Peyer's patch (tissue), 4 donors: ENCODE data around the gene RET. TPM values are rescaled to one million over a fixed set of nuclear protein-coding genes. Genes with fewer than 3 reads are reported as not detected.

Source experiments
- DNase-seq, 3 donors: peaks; one replicate each; pipeline ENCODE4 v3.0.0-alpha.2; 2017 to 2019
- H3K27ac ChIP-seq, 4 donors: fragments of 200-600 bp; sonication (generic); one replicate each; pipeline ENCODE4 v1.5.1; 2016 to 2019
- H3K27me3 ChIP-seq, 2 donors: fragments of 200-600 bp; sonication (generic); one replicate each; pipeline ENCODE4 v1.5.1; 2019
- H3K36me3 ChIP-seq, 3 donors: fragments of 200-600 bp; sonication (generic); one replicate each; pipeline ENCODE4 v1.5.1; 2016 to 2019
- H3K4me1 ChIP-seq, 4 donors: fragments of 200-600 bp; sonication (generic); one replicate each; pipeline ENCODE4 v1.5.1; 2016 to 2019
- H3K4me3 ChIP-seq, 4 donors: fragments of 200-600 bp; sonication (generic); 1 replicate in 3 of 4; 2 replicates in 1 of 4; pipeline ENCODE4 v1.5.1; 2016 to 2019; ENCODE audit warnings: mild to moderate bottlenecking in 1 of 4
- H3K9me3 ChIP-seq, 4 donors: fragments of 200-600 bp; sonication (generic); one replicate each; pipeline ENCODE4 v1.5.1; 2016 to 2019; ENCODE audit warnings: mild to moderate bottlenecking in 1 of 4
- POLR2A ChIP-seq, 2 donors: fragments of 450-650 bp; IDR thresholded peaks; one replicate each; pipeline ENCODE4 v1.5.1; 2017; ENCODE audit warnings: antibody characterized with exemption in 2 of 2, mild to moderate bottlenecking in 2 of 2, moderate library complexity in 2 of 2
- total RNA-seq, 4 donors: library from RNA; depleted of rRNA; stranded (reverse); fragments of >200 nt; gene quantifications; one replicate each; pipeline ENCODE4 v1.1.0, GENCODE V29; 2016
- TF ChIP-seq, protein P1 (sequence below), 6 experiments: fragments of 450-650 bp in 4 of 6; fragments of 200-600 bp in 2 of 6; sonication (generic) in 1 of 6; IDR thresholded peaks; one replicate each; pipeline ENCODE4 v1.5.1; 2017 to 2019; ENCODE audit warnings: antibody characterized with exemption in 6 of 6, mild to moderate bottlenecking in 3 of 6, moderate library complexity in 1 of 6

Gene RET
- total RNA-seq, 4 donors from 2014 or later = 1.2 to 5.8 (median 1.7) TPM

- Histone ChIP-seq H3K27ac (peak overlapping the region; percentile 91 to 97 (median 94)), H3K4me3 (peak overlapping the region; percentile 71 to 90 (median 85)), H3K9me3 (no peaks in the 10 kb centered on the region), H3K4me1 (peaks cover 0 to 20% (median 2%) of the 10 kb centered on the region in 4 donors), H3K36me3 (no peaks in the 10 kb centered on the region), H3K27me3 (no peaks in the 10 kb centered on the region)
- TF ChIP-seq, protein P1, sequence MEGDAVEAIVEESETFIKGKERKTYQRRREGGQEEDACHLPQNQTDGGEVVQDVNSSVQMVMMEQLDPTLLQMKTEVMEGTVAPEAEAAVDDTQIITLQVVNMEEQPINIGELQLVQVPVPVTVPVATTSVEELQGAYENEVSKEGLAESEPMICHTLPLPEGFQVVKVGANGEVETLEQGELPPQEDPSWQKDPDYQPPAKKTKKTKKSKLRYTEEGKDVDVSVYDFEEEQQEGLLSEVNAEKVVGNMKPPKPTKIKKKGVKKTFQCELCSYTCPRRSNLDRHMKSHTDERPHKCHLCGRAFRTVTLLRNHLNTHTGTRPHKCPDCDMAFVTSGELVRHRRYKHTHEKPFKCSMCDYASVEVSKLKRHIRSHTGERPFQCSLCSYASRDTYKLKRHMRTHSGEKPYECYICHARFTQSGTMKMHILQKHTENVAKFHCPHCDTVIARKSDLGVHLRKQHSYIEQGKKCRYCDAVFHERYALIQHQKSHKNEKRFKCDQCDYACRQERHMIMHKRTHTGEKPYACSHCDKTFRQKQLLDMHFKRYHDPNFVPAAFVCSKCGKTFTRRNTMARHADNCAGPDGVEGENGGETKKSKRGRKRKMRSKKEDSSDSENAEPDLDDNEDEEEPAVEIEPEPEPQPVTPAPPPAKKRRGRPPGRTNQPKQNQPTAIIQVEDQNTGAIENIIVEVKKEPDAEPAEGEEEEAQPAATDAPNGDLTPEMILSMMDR (IDR thresholded peaks at IDR 0.05) = no peak
- no peak for TF ChIP-seq POLR2A (IDR thresholded peaks at IDR 0.05)
- DNase-seq = no peak
Observed at GRCh38 chr10:43136995-43137716, 60.3 kb downstream of the RET start.

DNA sequence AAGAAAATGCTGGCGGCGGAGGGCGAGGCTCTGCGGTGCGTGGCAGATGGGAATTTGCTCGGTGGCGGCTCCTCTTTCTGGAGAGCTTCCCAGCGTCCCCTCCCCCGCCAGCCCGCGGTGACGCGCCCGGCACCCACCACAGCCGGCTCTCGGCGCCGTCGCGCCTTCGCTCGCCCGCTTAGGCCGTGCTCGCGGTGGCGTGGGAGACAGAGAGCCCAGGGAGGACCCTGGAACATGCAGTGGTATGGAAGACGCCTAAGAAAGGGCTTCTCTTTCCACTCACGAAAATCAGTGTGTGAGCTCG, 60.8 kb downstream of the RET start:
- H3K27me3 ChIP-seq = no peaks in the 10 kb centered on the region
- peaks cover 0 to 20% (median 2%) of the 10 kb centered on the region in 4 donors for H3K4me1 ChIP-seq
- H3K9me3 ChIP-seq = no peaks in the 10 kb centered on the region
- peak overlapping the region; percentile 91 to 97 (median 94) for H3K27ac ChIP-seq
- TF ChIP-seq, protein P1 (IDR thresholded peaks at IDR 0.05) = no peak
- no peak for TF ChIP-seq POLR2A (IDR thresholded peaks at IDR 0.05)
- no peaks in the 10 kb centered on the region for H3K36me3 ChIP-seq
- peak overlapping the region; percentile 71 to 90 (median 85) for H3K4me3 ChIP-seq
- DNase-seq = peak in 2 of 3 donors; percentile 33 to 62

- Histone ChIP-seq H3K4me3 (peak within 1 kb of the TSS; percentile 71 to 90 (median 85)), H3K27me3 (no peaks in the 10 kb centered on the region), H3K27ac (peak within 1 kb of the TSS; percentile 91 to 97 (median 94)), H3K4me1 (peaks cover 0 to 20% (median 2%) of the 10 kb centered on the region in 4 donors), H3K36me3 (no peaks in the 10 kb centered on the region), H3K9me3 (no peaks in the 10 kb centered on the region)
- TF ChIP-seq, protein P1 (IDR thresholded peaks at IDR 0.05) = no peak
- peak; percentile 34 to 83 for TF ChIP-seq POLR2A (IDR thresholded peaks at IDR 0.05)
- peak; percentile 83 to 95 (median 87) for DNase-seq
Observed at GRCh38 chr10:43138021-43138756, 61.3 kb downstream of the RET start, which contains the start of gene CSGALNACT2. TSS of gene CSGALNACT2 (plus strand) at chr10:43138445. CDS start at chr10:43155150, 16,705 bp downstream.

DNA sequence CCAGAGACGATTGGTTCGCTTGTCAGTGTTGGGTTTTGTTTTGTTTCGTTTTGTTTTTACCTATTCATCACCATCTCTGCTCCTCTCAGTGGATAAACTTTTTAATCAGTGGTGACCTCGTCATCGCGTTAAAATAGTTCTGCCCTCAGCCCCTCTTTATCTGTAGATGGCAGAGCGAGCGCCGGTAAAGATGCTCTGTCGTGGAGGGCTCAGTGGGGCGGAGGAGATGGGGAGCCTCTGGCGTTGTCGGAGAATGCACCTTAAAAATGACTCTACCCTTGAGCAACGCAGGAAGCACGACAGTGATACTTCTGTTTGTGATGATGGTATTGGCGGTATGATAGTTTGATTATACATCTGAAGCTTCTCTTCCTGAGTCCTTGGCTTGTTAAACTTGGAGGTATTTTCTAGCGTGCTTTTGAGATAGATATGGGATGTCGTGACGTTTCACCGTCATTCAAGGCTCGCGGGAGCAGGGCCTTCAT, 61.9 kb downstream of the RET start:
- H3K4me1 ChIP-seq = peaks cover 0 to 20% (median 2%) of the 10 kb centered on the region in 4 donors
- H3K27ac ChIP-seq = peak overlapping the region; percentile 91 to 97 (median 94)
- TF ChIP-seq POLR2A (IDR thresholded peaks at IDR 0.05) = no peak
- TF ChIP-seq, protein P1 (IDR thresholded peaks at IDR 0.05) = no peak
- no peaks in the 10 kb centered on the region for H3K27me3 ChIP-seq
- peak in 2 of 3 donors; percentile 61 to 72 for DNase-seq
- peak overlapping the region; percentile 71 to 90 (median 85) for H3K4me3 ChIP-seq
- H3K9me3 ChIP-seq = no peaks in the 10 kb centered on the region
- no peaks in the 10 kb centered on the region for H3K36me3 ChIP-seq

- Histone ChIP-seq H3K4me1 (peaks cover 0 to 31% (median 2%) of the 10 kb centered on the region in 4 donors), H3K9me3 (no peaks in the 10 kb centered on the region), H3K27me3 (no peaks in the 10 kb centered on the region), H3K27ac (no peak overlapping the region), H3K4me3 (no peak overlapping the region), H3K36me3 (no peaks in the 10 kb centered on the region)
- no peak for DNase-seq
- no peak for TF ChIP-seq POLR2A (IDR thresholded peaks at IDR 0.05)
- TF ChIP-seq, protein P1 (IDR thresholded peaks at IDR 0.05) = no peak
Observed at GRCh38 chr10:43141421-43141820, 64.6 kb downstream of the RET start.
